GM18508 (cell line): ENCODE results near the gene PSAPL1.

Experiments
- ATAC-seq: cut with Tn5 transposase; IDR thresholded peaks from one replicate; pipeline ENCODE4 v1.9.1; 2021; ENCODE audit warnings: moderate number of reproducible peaks; ENCODE audit not compliant: insufficient read depth, unreplicated experiment

The PSAPL1 gene

DNA sequence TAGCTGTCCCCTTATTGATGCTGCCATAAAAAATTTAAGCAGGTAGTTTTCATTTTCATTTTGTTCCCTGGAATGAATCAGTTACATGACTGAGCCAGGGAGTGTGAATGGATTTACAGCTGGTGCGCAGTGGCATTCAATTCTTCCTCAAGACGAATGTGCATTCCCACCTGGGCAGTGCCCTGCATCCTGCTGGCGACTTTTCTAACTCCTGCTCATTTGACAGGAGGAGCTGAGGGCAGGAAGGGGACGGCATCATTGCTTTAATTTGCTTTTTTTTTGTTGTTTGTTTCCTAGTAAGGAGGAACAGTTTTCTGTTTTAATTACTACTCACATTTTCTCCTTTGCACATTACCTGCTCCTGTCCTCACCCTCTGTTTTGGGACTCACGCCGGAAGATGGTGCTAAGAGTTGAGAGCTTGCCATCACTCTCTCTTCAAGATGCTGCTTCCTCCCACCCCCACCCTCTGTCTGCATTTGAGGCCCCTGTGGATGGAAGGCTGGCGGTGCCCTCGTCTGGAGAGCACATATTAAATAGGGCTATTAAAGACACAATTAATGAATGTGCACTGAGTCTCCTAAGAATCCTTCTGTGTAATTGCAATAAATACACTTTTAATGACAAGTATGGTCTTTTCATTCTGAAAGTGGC lies 35.8 kb downstream of the PSAPL1 start:
- no peak for ATAC-seq

DNA sequence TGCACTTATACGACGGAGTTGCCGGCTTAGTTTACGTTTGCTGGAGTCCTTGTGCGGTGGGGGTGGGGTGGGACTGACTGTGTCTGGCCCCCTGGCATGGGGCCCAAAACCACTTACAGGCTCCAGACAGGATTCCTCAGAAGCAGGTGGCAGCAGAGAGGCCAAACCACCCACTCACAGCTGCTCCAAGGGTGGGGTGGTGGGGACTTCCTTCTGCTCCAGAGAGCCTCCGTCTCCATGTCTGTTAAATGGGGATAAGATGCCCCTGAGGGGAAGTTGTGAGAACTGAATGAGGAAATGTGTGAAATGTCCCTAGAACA lies 36.7 kb downstream of the PSAPL1 start:
- ATAC-seq: no peak

DNA sequence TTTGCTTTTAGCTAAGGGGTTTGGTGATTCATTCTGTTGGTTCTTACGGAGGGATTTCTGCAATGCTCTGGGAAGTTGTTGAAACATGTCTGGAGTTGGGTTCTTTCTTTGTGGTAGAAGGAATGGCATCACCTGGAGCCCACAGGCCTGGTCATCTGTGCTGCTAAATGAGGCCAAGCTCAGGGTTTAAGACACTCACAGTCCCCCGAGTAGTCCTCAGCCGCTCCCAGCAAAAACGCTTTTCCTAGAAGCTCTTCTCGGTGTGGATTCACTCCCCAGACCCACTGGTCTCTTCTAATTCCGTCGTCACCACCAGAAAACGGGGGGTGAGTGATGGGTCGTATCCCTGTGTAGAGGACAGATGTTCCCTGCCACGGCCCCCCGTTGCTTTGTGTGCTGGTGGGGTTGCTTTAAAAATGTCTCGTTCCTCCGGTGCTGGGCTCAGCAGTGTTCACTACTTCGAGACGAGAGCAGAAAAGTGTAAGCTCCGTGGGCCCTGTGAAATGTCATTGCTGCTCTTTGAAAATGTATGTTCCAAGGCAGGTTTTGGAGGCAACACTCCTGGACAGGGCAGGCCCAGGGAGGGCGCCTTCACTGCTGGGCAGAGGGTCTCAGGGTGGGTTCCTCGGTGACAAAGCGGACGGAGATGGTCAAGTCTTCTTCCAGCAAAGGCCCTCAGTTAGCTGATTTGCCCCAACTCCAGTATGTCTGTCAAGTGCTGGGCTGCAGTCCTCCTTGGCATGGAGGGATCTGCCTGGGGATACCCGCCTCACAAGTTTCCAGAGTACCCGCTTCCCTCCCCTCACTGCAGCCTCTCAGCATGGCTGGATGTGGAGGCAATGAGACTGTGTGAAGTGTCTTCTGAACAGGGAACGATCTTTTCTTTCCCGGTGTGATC lies 37.3 kb downstream of the PSAPL1 start:
- ATAC-seq: no peak

DNA sequence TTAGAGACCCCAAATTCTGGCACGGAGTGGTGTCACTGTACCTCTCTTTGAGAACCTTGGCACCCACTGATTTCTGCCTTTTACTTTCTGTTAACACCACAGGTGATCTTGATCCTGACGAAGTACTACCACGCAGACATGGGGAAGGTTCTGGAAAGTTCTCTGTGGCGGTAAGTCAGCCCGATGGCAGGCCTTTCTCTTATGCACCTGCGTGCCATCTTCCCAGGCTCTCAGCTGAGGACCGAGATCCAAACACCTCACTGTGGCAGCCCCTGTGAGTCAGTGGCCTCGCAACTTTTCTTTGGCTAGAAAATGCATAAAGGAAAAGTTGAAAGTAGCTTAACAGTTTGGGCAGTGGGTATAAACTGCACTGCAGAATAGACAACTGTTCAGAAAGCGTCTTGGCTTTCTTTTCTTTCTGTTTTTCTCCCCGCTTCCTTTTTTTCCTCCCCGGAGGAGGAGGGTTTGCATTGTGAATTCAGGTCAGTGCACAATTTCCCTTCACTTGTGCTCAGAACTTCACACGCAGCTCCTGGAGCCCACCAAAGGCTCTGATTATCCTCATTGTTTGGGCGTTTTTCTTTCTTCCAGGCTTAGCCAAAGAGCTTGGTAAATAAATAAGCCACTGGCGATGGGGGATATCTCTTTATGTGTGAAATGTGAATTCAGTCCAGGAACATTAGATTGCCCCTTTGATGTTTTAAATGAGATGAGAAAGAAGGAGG lies 38.4 kb downstream of the PSAPL1 start:
- ATAC-seq: no peak

DNA sequence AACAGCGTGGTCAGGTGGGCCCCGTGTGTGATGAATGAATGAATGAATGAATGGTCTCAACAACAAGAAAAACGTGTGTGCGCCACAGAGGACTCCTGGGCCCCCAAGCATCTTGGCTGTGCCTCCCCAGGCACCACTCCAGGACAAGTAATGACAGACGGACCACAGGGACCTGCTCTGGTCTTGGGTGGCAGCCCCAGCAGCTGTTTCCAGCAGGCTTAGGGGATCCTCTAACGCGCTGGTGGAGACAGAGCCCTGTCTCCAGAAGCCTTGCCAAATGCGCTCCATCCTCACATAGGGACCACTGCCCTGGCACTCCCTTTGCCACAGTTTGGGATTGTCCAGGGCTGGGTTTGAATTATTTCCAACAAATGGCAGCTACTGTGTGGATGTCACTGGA lies 39.1 kb downstream of the PSAPL1 start:
- no peak for ATAC-seq

DNA sequence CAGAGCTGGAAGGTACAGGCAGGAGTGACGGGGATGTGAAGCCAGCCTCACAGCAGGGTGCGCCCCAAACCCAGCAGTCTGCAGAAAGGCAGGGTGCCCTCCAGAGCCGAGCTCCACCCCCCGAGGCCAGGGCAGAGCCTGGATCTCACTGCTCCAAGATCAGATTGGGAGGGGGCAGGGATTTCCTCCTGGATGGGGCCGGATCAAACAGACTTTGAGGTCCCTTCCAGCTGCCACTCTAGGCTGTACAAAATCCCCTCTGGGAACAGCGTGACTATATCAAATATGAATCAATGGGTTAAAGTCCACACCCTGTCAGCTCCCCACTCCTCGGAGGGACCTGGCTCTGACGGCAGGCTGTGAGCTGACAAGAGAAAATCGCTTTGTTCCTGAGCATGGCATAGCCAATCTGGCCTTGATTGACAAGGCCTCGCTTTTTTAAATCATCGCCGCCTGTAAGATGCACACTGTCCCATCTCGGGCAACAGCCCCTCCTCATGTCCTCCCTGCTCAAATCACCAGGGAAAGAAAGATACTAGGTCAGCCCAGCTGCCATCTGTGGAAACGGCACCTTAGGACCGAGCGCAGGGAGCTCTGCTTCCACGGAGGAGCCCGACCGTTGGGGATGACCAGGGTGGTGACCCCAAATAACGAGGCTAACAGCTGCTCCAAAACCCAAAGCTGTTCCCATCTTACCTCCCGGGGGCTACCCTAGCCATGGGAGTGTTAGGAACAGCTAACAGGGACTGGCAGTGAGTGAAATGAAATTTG lies 39.9 kb downstream of the PSAPL1 start:
- no peak for ATAC-seq

DNA sequence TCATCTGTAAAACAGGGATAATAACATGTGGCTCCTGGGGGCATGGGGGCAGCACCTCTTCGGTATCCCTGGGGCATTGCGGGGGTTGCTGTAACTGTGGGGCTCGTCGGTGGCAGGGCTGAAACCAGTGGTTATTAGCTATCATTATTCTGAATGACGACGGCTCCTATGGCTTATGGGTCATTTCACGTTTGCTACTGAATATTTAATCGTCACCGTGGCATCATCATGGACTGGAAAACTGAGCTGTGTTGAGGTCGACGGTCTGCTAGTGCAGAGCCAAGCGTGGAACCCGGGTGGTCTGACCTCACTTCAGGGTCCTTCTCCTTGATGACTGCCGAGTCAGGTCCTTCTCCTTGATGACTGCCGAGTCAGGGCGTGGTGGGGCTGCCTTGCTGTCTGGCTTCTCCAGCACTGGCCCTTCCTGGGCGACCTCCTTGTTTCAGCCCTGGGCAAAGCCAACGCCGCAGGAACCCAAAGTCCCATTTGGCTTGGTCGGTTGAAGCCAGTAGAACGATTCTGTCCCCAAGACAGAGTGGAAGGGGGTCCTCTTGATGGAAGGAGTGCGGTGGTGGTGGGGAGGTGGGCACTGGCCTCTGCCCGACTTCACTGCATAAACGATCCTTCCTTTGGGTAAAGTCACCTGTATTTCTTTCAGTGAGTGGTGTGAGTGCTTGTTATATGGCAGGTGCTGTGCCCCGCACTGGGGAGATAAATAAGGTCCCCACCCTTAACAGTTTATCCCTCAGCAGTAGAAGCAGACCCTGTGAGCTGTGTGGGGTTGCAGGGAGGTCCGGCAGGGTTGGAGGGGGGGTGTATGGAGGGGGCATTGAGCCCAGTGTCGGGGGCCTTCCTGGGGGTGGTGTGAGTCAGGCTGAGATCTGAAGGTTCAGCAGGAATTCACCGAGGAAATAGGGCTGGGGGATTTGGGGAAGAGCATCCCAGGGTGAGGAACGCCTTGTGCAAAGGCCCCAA lies 40.8 kb downstream of the PSAPL1 start:
- ATAC-seq: no peak

DNA sequence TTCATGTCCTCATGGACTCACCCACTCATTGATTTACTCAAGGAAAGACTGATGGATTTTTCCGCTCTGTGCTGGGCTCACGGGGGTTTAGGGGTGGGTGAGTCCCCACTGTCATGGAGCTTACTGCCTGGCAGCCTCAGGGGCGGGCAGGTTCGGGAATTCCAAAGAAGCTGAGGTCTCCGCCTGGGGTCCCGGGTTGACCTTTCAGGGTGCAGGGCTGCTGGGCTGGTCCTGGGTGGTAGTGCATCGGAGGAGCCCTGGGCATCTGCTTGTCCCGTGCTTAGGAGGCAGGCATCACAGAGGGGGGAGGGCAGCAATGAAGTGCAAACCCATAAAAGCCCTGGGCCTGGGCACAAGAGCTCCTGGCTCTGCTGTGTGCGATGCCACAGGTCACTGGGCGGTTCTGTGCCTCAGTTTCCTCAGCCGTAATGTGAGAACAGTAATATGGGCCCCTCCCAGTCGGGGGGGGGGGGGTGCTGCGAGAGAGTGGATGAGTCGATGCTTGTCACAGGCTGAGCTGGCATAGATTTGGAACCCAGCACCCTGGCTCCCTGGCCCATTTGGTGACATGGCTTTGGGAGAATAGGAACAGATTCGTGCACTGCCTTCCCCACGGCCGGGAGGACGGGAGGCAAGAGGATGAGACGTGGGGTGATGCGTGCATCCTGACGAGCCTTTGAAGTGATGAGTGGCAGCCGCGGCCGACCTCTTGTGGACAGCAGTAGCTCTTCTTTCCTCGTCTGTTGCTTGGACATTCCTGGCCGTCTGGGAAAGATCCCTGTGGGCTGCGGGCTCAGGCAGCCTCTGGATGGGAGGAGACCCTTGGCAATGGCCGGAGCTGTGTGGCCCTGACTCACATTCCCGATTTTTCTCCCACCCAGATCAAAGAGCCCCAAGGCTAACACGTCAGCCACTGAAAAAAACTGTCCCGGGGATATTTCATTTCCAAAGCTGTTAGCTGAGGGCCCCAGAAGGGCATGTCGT lies 42.0 kb downstream of the PSAPL1 start:
- ATAC-seq: no peak

DNA sequence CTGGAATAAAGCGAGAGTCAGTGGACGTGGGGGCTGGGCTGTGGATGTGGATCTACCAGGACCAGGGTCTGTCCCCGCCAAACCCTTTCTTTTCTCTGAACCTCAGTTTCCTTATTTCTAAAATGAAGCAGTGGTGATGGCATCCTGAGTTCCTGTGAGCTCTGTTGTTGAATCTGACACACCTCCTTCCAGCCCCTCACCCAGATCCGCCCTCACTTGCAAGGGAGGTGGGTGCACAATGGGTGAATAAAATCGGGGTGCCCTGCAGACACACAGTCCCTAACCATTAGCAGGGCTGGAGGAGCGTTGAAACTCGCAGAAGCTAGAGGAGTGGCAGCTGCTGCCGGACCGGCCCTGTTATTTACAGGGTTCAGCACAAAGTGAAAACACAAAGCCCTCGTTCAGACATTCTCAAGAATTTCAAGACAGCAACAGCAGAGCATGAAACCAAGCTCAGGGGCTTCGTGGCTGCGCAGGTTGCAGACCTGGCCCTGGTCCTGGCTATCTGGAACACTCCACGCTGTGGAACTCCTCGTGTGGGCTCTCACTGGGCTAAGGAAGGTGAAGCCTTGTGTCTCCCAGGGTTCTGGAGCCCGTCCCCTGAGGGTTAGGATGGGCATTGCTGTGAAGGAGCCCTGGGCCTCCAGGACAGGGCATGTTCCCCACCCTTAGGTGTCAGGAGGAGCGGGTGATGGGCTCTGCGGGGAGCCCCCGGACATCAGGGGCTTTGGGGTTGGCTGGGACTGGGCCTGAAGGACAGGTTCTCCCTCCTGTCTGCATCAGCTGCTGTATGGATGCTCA lies 42.9 kb downstream of the PSAPL1 start:
- ATAC-seq: no peak

DNA sequence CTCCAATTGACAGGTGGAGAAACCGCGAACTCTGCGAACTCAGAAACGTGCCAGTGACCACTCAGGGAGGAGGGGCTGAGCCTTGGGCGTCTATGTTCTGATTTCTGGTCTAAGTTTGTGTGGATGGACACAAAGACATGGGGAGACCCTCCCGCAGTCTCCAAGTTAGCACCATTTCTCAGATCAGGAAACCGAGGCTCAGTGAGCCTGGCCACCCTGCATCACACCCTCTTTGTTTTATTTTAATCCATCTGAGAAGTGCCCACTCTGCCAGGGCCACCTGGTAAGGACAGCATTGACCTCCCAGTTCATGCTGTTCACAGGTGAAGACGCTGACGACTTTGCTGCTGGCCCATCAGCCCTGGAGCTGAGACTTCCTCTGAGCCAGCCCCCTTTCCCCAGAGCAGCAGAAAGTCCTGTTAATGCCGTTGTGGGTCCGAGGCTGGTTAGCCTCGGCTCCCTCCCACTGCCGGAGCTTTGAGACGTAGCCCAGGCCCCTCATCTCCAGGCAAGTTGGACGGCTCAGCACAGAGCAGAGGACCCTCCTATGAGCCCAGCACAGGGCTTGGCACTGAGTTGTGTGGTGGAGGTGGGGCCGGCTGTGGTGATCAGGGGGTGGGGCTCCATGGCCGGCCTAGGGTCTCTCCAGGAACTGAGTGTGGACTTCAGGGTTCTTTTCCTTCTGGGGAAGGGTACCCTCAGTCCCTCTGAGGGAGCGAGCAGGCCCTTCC lies 43.7 kb downstream of the PSAPL1 start:
- no peak for ATAC-seq

DNA sequence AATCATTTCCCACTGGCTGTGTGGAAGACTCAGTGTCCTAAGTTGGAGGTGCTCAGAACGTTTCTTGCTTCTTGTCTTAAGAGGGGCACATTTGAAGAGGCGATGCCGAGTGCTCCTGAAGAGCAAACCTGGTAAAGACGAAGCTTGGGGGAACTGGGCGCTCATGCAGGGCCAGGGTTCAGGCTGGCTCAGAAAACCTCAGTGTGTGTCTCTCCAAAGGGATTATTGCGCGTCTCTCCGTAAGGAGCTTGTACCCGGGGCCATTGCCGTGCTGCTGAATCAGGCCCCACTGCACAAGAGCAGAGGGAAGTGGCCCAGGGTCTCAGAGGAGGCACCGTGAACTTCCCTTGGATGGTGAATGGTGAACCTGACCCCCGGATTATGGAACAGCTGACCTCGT lies 44.4 kb downstream of the PSAPL1 start:
- no peak for ATAC-seq

DNA sequence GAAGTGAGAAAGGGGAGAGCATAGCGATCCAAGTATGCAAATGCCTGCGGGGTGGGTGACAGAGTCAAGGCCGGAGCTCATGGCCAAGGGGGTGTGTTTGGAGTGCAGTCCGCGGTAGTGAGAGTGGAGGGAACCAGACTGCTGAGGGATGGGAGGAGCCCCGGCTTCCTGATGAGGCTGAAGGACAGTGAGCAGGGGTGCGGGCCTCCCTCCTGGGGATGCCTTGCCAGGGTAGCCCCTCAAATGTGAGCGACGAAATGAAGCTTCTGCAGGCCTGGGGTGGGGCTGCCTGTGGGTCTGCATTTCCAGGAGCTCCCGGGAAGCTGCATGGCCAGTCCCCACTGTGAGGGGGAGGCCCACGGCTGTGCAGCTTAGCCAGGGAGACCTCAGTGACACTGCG lies 45.0 kb downstream of the PSAPL1 start:
- no peak for ATAC-seq

DNA sequence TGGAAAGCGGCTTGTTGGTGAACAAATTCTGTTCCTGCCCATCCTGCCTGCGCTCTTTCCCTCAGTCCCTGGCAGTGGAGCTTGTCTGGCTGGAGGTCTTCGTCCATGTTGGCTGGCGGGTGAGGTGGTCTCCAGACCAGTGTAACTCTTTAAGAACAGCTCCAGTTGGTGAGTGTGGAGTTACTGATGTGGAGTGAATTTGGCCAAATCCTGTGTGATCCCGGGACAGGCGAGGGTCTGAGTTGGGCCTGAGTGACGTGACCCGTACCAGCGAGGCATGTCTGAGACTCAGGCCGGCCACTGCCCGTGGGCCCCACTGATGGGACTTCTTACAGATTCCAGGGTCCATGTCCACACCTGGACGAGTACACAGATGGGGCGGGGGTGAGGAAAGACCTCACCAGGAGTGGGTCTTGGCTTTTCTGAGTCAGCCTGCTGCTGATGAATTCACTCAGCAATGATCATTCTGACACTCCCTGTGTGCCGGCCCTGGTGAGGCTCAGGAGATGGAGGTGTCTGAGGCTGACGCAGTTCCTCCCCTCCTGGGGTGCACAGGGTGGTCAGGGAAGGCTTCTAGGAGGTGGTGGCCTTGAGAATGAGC lies 45.5 kb downstream of the PSAPL1 start:
- ATAC-seq: no peak

DNA sequence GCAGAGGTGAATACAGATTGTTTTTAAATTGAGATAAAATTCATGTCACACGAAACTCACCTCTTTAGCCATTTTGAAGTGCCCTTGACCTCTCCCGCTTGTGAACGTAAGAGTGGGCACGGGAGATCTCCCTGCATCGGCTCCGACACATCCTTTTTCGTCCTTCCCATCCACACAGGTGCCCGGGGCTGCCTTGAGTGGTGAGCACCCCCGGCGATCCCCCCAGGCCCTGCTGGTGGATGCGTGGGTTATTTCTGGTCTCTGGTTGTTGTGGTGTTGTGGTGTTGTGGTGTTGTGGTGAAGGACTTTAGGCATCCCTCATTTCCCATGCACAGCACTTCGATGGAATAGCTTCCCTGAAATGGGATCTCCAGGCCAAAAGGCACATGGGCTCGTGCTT lies 46.1 kb downstream of the PSAPL1 start:
- ATAC-seq: no peak

DNA sequence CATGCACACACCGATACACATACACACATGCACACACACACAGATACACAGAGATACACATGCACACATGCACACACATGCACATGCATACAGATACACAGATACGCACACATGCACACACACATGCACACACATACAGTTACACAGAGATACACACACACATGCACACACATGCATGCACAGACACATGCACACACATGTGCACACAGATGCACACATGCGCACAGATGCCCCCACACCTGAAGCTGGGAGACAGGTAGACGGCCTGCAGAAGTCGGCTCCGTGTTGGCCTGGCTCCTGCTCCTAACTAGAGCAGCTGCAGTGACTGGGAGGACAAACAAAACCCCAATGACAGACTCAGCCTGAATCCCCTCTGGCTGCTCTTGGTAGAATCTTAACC lies 46.8 kb downstream of the PSAPL1 start:
- ATAC-seq: no peak
